Measurements from ENCODE around the gene CRY2.

- TF ChIP-seq, protein P1, sequence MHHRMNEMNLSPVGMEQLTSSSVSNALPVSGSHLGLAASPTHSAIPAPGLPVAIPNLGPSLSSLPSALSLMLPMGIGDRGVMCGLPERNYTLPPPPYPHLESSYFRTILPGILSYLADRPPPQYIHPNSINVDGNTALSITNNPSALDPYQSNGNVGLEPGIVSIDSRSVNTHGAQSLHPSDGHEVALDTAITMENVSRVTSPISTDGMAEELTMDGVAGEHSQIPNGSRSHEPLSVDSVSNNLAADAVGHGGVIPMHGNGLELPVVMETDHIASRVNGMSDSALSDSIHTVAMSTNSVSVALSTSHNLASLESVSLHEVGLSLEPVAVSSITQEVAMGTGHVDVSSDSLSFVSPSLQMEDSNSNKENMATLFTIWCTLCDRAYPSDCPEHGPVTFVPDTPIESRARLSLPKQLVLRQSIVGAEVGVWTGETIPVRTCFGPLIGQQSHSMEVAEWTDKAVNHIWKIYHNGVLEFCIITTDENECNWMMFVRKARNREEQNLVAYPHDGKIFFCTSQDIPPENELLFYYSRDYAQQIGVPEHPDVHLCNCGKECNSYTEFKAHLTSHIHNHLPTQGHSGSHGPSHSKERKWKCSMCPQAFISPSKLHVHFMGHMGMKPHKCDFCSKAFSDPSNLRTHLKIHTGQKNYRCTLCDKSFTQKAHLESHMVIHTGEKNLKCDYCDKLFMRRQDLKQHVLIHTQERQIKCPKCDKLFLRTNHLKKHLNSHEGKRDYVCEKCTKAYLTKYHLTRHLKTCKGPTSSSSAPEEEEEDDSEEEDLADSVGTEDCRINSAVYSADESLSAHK (CRISPR knock-in tag; IDR thresholded peaks at IDR 0.05; ENCODE audit: borderline replicate concordance) = no peak
- TF ChIP-seq POLR2AphosphoS5 (IDR thresholded peaks at IDR 0.05; ENCODE audit: low read depth, low read length) (no peak), MLLT10 (CRISPR knock-in tag; IDR thresholded peaks at IDR 0.05) (no peak), ARNT (IDR thresholded peaks at IDR 0.05) (no peak), EZH2 (conservative IDR thresholded peaks at IDR 0.05; ENCODE audit: low read depth, low read length) (no peak), MTA3 (CRISPR knock-in tag; IDR thresholded peaks at IDR 0.05) (no peak), POLR2A (IDR thresholded peaks at IDR 0.05; ENCODE audit: insufficient read depth in 1 of 2, low read depth in 2 of 2, low read length in 2 of 2) (no peak), KDM4B (CRISPR knock-in tag; IDR thresholded peaks at IDR 0.05) (no peak), MLXIP (CRISPR knock-in tag; IDR thresholded peaks at IDR 0.05; ENCODE audit: borderline replicate concordance) (no peak), TIGD3 (CRISPR knock-in tag; IDR thresholded peaks at IDR 0.05; ENCODE audit: borderline replicate concordance) (no peak), NR2F1 (CRISPR knock-in tag; IDR thresholded peaks at IDR 0.05) (no peak), MXI1 (IDR thresholded peaks at IDR 0.05; ENCODE audit: borderline replicate concordance, low read depth, low read length) (no peak)
- TF ChIP-seq, protein P2, sequence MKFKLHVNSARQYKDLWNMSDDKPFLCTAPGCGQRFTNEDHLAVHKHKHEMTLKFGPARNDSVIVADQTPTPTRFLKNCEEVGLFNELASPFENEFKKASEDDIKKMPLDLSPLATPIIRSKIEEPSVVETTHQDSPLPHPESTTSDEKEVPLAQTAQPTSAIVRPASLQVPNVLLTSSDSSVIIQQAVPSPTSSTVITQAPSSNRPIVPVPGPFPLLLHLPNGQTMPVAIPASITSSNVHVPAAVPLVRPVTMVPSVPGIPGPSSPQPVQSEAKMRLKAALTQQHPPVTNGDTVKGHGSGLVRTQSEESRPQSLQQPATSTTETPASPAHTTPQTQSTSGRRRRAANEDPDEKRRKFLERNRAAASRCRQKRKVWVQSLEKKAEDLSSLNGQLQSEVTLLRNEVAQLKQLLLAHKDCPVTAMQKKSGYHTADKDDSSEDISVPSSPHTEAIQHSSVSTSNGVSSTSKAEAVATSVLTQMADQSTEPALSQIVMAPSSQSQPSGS (CRISPR knock-in tag; IDR thresholded peaks at IDR 0.05) = no peak
- TF ChIP-seq, protein P3, sequence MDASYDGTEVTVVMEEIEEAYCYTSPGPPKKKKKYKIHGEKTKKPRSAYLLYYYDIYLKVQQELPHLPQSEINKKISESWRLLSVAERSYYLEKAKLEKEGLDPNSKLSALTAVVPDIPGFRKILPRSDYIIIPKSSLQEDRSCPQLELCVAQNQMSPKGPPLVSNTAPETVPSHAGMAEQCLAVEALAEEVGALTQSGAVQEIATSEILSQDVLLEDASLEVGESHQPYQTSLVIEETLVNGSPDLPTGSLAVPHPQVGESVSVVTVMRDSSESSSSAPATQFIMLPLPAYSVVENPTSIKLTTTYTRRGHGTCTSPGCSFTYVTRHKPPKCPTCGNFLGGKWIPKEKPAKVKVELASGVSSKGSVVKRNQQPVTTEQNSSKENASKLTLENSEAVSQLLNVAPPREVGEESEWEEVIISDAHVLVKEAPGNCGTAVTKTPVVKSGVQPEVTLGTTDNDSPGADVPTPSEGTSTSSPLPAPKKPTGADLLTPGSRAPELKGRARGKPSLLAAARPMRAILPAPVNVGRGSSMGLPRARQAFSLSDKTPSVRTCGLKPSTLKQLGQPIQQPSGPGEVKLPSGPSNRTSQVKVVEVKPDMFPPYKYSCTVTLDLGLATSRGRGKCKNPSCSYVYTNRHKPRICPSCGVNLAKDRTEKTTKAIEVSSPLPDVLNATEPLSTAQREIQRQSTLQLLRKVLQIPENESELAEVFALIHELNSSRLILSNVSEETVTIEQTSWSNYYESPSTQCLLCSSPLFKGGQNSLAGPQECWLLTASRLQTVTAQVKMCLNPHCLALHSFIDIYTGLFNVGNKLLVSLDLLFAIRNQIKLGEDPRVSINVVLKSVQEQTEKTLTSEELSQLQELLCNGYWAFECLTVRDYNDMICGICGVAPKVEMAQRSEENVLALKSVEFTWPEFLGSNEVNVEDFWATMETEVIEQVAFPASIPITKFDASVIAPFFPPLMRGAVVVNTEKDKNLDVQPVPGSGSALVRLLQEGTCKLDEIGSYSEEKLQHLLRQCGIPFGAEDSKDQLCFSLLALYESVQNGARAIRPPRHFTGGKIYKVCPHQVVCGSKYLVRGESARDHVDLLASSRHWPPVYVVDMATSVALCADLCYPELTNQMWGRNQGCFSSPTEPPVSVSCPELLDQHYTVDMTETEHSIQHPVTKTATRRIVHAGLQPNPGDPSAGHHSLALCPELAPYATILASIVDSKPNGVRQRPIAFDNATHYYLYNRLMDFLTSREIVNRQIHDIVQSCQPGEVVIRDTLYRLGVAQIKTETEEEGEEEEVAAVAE (CRISPR knock-in tag; IDR thresholded peaks at IDR 0.05; ENCODE audit: borderline replicate concordance) = no peak
Measured at GRCh38 chr11:45925550-45925949, 78.3 kb downstream of the CRY2 start.

All from HepG2 (cell line).